K562 (cell line): Measurements from ENCODE around the gene COL10A1. TPM values are rescaled to one million over a fixed set of nuclear protein-coding genes. Genes with fewer than 3 reads are reported as not detected.

Source experiments
- CBX1 ChIP-seq: sonication (generic); IDR thresholded peaks from 2 replicates; pipeline ENCODE4 v1.6.1; 2016; ENCODE audit warnings: antibody characterized with exemption, low read depth, mild to moderate bottlenecking
- EP400 ChIP-seq: fragments of 450-650 bp; IDR thresholded peaks from 2 replicates; pipeline ENCODE4 v1.6.1; 2017; ENCODE audit warnings: antibody characterized with exemption, mild to moderate bottlenecking, moderate library complexity
- FIP1L1 ChIP-seq: fragments of 200-400 bp; formaldehyde crosslinking; IDR thresholded peaks from 2 replicates; pipeline ENCODE4 v1.6.1; 2018; ENCODE audit warnings: mild to moderate bottlenecking, low read depth, low read length; ENCODE audit not compliant: poor library complexity, severe bottlenecking
- ILF3 ChIP-seq: fragments of 450-650 bp; IDR thresholded peaks from 2 replicates; pipeline ENCODE4 v1.6.1; 2018; ENCODE audit warnings: antibody characterized with exemption, mild to moderate bottlenecking, moderate library complexity, borderline replicate concordance
- NCOA6 ChIP-seq: fragments of 450-650 bp; IDR thresholded peaks from 2 replicates; pipeline ENCODE4 v1.6.1; 2017; ENCODE audit warnings: mild to moderate bottlenecking
- SRSF3 ChIP-seq: fragments of 200-400 bp; formaldehyde crosslinking; IDR thresholded peaks from 2 replicates; pipeline ENCODE4 v1.6.1; 2016; ENCODE audit warnings: mild to moderate bottlenecking, low read length, moderate library complexity; ENCODE audit not compliant: insufficient read depth
- STAT5A ChIP-seq: IDR thresholded peaks from 2 replicates; pipeline ENCODE4 v1.6.1; 2012; ENCODE audit warnings: low read length, inconsistent platforms, borderline replicate concordance
- UBTF ChIP-seq, 2 experiments: IDR thresholded peaks; 2 replicates each; pipeline ENCODE4 v1.6.1; 2012; ENCODE audit warnings: improper control_type of control experiment in 2 of 2, low read depth in 2 of 2, low read length in 2 of 2, borderline replicate concordance in 1 of 2
- ZNF277 ChIP-seq: fragments of 250-450 bp; sonication (Bioruptor Pico); IDR thresholded peaks from 2 replicates; pipeline ENCODE4 v1.8.0; 2022; ENCODE audit warnings: inconsistent platforms, mild to moderate bottlenecking, moderate library complexity, borderline replicate concordance
- ZNF407 ChIP-seq: fragments of 450-650 bp; IDR thresholded peaks from 2 replicates; pipeline ENCODE4 v1.6.1; 2016; ENCODE audit warnings: low read depth
- ZNF639 ChIP-seq, 2 experiments: fragments of 200-800 bp in 1 of 2; sonication (Bioruptor generic) in 1 of 2; sonication (generic) in 1 of 2; formaldehyde crosslinking in 1 of 2; IDR thresholded peaks in 1 of 2; conservative IDR thresholded peaks in 1 of 2; 2 replicates each; pipeline versions ENCODE4 v1.5.0 to v1.6.1; 2016 to 2020; ENCODE audit warnings: missing compliant biosample characterization in 1 of 2, missing genetic modification characterization in 1 of 2, missing genetic modification reagents in 1 of 2
- polyA plus RNA-seq, 8 experiments: library from polyadenylated mRNA; depleted of rRNA in 4 of 8; stranded (reverse) in 5 of 8; unstranded in 3 of 8; fragments of >200 nt; fragmentation: Nextera tagmentation in 2 of 8; fragmentation: Illumina TruSeq in 1 of 8; extraction: Ambion mirVana in 2 of 8; extraction: Trizol in 1 of 8; gene quantifications; 2 replicates each; pipeline versions ENCODE4 v1.2.1 to v1.2.3, GENCODE V29; 2011 to 2014; ENCODE audit warnings: inconsistent platforms in 1 of 8, missing spikeins in 1 of 8
- total RNA-seq, 7 experiments: library from RNA; depleted of rRNA in 6 of 7; stranded (reverse); fragments of >200 nt in 6 of 7; fragmentation: Illumina TruSeq in 2 of 7; extraction: Trizol in 2 of 7; gene quantifications; 2 replicates each; pipeline versions ENCODE4 v1.2.1 to v1.2.3, GENCODE V29; 2011 to 2021; ENCODE audit warnings: low replicate concordance in 1 of 7

The COL10A1 gene
- total and polyA plus RNA-seq, 9 of the 15 experiments (the other 6 are each of a cell fraction or from before 2014, with no cell fraction given), result 0.06 to 0.08 TPM; not detected in 7

- TF ChIP-seq ZNF407 (no peak), UBTF (IDR thresholded peaks at IDR 0.05; ENCODE audit: borderline replicate concordance in 1 of 2, low read depth in 2 of 2, low read length in 2 of 2) (no peak), SRSF3 (no peak), NCOA6 (no peak), CBX1 (no peak), FIP1L1 (no peak), ZNF639 (CRISPR knock-in tag; conservative IDR thresholded peaks at IDR 0.05 in 1 of 2, IDR thresholded peaks at IDR 0.05 in 1 of 2) (peak in 1 of 2 experiments; percentile 38; a peak in 1 of 4 replicates), ILF3 (no peak), EP400 (peak; percentile 68), ZNF277 (no peak), STAT5A (peak; percentile 62)
Observed at GRCh38 chr6:116156405-116157326, 30.7 kb upstream of the COL10A1 start (continued).
